GM12891 (cell line): ENCODE results near the gene PALB2.
A peak's percentile ranks its signal among the peaks of the same experiment; 100 is the strongest.

Experiments used
- DNase-seq: peaks from one replicate; pipeline ENCODE4 v3.0.0; 2011; ENCODE audit warnings: low spot score; ENCODE audit not compliant: insufficient read length
- FAIRE-seq: peaks from 2 replicates; lab custom pipeline; 2011; peaks lifted over from hg19 to GRCh38; lab: Jason Lieb, UNC
- PAX5 ChIP-seq: IDR thresholded peaks from 2 replicates; pipeline ENCODE4 v1.6.1; 2011; ENCODE audit warnings: low read length, moderate library complexity, mild to moderate bottlenecking; ENCODE audit not compliant: insufficient read depth, severe bottlenecking
- POLR2A ChIP-seq: IDR thresholded peaks from 2 replicates; pipeline ENCODE4 v1.6.1; 2011; ENCODE audit warnings: low read depth, low read length, control low read depth
- POLR2AphosphoS5 ChIP-seq: IDR thresholded peaks from 2 replicates; pipeline ENCODE4 v1.6.1; 2011; ENCODE audit warnings: low read depth, low read length, control low read depth
- POU2F2 ChIP-seq: IDR thresholded peaks from 2 replicates; pipeline ENCODE4 v1.6.1; 2011; ENCODE audit warnings: low read depth, mild to moderate bottlenecking, control low read depth, low read length, moderate library complexity
- SPI1 ChIP-seq: IDR thresholded peaks from 2 replicates; pipeline ENCODE4 v1.6.1; 2011; ENCODE audit warnings: low read depth, low read length, control low read depth
- TAF1 ChIP-seq: IDR thresholded peaks from 2 replicates; pipeline ENCODE4 v1.6.1; 2011; ENCODE audit warnings: low read depth, low read length, control low read depth

Gene PALB2

DNA sequence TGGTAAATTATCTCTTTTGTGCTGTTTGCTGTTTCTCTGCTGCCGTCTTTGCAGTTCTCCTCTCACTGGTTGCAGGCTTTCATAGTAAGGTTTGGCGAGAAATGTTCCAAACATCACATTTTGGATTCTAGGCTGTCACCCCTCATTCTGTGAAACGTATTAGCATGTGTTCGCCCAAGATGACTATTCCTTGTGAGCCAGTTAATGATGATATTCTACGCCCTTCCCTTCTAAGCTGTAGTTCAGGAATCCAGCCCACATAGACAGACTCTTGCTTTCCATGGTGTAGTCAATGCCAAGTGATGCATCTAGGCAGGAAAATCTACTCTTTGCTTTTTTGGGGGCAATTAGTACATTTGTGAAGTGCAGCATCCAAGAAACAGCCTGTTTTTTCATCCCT is 69.2 kb downstream of the PALB2 start:
- DNase-seq (no peak), FAIRE-seq (no peak)
- no peak for TF ChIP-seq POLR2AphosphoS5
- no peak for TF ChIP-seq PAX5
- no peak for TF ChIP-seq POU2F2
- TF ChIP-seq POLR2A = no peak
- TF ChIP-seq TAF1 = no peak
- TF ChIP-seq SPI1 = no peak

DNA sequence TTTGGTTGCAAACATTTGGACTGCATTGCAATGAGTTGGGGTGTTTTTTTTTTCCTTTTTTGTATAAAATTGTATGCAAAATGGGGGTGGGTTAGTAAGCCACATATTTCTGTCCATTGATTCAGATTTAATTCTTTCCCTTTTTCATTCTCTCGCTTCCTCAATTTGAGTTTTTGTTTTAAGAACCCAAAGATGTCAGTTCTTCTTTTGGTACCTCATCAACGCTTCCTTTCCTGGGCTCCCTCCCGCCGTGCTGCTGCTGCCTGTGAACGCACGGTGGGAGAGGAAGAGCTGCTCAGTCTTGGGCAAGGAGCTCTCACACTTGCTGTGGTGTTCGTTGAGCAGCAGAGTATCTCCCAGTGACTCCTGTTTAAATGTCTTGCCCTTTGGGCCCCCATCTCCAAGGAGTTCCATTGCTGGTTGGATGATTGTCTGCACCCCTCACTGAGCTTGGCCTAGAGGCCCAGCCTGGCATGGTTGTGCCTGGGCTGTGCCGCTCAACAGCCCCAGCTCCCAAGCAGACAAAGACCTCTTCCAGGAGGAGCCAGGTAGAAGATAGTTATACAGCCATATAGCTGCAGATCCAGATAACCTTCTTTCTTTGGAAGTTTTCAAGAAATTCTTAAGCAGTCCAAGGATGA is 70.0 kb downstream of the PALB2 start:
- no peak for TF ChIP-seq POLR2AphosphoS5
- TF ChIP-seq TAF1 = no peak
- TF ChIP-seq SPI1 = peak; percentile 74
- peak; percentile 62 for FAIRE-seq
- DNase-seq = peak; percentile 22

DNA sequence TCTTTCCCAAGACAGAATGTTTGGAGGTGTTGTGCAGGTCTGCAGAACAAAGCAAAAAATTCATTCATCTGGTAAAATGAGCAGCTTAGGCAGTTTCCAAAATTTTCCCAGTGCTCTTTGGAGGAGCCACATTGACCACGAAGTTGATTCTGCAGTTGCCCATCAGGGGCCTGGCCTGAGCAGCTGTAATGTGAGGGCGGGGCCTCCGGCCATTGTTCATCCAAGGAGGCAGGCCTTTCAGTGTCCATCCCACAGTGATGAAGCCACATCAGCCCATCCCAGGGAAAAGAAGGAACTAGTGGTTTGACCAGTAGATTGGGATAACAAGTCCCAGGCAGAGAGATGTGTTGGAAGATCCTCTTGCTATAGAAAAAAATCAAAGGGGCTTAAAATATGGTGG is 73.5 kb downstream of the PALB2 start:
- FAIRE-seq = no peak
- TF ChIP-seq POLR2A = no peak
- no peak for TF ChIP-seq POU2F2
- no peak for TF ChIP-seq POLR2AphosphoS5
- no peak for TF ChIP-seq PAX5
- TF ChIP-seq SPI1 = no peak
- DNase-seq = no peak

DNA sequence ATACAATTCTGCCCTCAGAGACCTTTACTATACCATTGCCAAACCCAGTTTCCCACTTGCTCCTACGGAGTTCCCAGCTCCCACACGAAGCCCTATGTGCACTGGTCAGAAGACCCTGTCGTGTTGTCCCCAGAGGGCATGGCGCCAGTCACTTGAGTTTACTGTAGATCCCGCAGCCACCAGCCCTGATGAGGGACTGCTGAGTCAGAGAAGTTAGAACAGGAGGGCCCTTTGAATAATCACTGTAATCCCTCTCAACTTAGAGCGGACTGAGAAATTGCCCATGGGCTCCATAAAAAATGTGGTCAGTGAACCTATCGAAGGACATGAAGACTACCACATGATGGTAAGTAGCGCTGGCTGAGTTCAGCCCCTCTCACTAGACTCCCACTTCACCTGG is 74.4 kb downstream of the PALB2 start:
- FAIRE-seq (no peak), DNase-seq (no peak)
- no peak for TF ChIP-seq POLR2AphosphoS5
- TF ChIP-seq POLR2A = no peak
- no peak for TF ChIP-seq SPI1

DNA sequence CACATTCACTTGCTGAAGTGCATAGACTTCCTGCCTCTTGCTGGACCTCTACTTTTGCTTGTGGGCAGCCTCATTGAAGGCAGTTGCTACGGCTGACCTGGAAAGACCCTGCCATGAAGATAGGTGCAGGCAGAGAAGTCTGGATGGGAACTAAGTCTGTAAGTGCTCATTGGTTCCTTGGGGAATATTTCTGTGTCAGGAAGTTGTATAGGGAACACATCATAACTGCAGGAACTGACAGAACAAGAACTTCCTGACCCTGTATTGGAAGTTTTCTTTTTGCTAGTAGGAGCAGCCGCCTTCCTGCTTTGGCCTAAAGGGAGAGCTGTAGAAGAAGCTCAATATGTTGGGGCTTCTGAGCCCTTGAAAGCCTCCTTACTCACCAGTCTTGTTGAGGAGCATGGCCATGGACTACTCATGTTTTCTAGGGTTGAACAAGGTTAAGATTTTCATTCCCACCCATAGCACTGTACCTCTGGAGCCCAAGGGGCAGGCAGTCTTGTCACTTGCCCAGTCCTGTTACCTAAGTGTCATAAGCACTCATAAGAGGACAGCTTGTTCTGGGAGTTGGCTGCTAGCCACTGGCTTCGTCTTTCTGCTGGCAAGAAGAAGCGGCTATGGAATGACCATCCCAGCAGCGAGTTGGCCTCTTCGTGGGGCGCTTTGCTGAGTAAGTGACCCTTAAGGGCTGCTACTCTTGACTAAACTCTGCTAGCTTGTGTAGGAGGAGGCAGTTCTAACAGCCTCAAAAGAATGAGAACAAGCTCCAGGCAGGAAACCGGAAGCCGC is 76.3 kb downstream of the PALB2 start:
- DNase-seq (no peak), FAIRE-seq (no peak)
- TF ChIP-seq PAX5 = no peak
- TF ChIP-seq POLR2A = no peak
- no peak for TF ChIP-seq SPI1
- no peak for TF ChIP-seq POLR2AphosphoS5
- no peak for TF ChIP-seq POU2F2

DNA sequence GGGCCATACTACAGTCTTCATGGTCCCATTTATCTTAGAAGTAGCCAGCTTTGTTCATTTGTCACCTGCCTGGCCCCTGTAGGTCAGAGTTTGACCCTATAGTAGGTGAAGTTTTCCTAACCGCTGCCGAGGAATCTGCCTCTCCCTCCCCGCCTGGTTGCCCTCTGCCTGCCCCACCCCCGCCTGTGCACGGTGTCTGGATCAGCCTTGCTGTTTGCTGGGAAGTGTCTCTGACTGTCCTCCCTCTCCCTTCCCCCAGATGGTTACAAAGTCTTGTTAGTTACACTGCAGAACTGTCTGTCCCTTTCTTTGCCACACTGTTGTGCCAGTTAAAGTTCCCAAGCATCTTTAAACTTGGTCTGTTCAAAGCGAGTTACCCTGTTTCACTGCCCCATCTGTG is 77.9 kb downstream of the PALB2 start:
- no peak for DNase-seq
- TF ChIP-seq PAX5 (no peak), TAF1 (no peak), POLR2AphosphoS5 (no peak), SPI1 (no peak), POU2F2 (no peak), POLR2A (no peak)
- no peak for FAIRE-seq

DNA sequence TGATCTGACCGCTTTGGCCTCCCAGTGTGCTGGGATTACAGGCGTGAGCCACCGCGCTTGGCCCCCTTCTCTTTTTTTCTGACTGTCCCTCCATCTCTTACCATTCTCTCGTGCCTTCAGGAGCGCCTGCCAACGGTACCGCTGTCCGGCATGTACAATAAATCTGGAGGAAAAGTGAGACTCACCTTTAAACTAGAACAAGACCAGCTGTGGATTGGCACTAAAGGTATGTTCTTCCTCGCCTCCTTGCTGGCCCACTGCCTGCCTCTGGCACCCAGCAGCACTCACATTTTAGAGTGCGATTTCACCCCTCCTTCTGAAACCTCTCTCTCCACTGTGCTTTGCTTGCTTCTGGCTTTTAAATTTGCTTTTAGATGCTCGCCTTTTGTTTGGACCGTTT is 78.6 kb downstream of the PALB2 start:
- no peak for TF ChIP-seq POU2F2
- TF ChIP-seq POLR2AphosphoS5 = no peak
- no peak for TF ChIP-seq TAF1
- TF ChIP-seq POLR2A = no peak
- TF ChIP-seq PAX5 = no peak
- TF ChIP-seq SPI1 = no peak
- no peak for FAIRE-seq
- DNase-seq = no peak

DNA sequence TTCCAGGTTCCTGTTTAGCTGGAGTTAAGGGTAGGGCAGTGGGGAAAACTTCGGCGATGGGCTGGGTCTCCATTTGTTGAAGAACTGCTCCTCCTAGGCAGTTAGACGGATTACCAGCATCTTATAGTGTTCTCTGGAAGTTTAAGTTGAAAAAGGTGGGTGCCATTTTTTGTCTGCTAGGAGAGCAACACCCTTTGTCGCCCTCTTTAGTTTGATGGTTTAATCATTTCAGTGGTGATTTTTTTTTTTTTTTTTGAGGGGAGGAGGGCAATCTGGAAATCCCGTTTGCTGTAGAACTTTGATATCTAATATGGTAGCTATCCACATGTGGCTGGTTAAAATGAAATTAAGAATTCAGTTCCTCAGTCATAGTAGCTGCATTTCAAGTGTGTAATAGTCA is 79.5 kb downstream of the PALB2 start:
- FAIRE-seq = no peak
- TF ChIP-seq PAX5 (no peak), POU2F2 (no peak), POLR2A (no peak), TAF1 (no peak), POLR2AphosphoS5 (no peak), SPI1 (no peak)

DNA sequence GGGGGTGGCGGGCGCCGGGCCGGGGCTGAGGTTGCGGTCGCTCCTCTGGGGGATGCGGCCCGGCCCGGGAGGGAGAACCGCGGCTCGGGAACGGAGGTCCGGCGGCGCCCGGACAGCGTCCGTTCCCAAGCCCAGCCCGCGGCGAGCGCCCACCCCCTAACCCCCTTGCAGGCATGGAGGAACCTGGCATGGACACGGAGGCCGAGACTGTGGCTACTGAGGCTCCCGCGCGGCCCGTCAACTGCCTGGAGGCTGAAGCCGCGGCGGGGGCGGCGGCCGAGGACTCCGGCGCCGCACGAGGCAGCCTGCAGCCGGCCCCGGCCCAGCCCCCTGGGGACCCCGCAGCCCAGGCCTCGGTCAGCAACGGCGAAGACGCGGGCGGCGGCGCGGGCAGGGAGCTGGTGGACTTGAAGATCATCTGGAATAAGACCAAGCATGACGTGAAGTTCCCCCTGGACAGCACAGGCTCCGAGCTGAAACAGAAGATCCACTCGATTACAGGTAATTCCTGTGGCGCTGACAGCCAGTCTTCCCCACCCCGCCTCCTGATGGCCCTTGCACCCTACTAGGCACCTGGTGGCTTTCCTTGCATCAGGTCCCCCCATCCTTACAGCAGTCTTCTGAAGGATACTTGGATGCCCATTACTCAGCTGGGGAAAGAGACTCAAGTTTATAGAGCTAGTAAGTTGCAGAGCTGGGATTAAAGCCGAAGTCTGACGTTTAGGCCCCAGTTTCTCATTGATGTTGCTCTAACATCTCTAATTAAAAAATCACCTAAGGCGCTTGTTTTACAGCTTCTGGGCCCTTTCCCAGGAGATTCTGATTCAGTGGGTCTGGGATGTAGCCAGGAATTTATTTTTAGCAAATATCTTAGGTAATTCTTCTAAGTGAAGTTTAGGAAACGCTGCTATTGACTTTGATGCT is 83.1 kb downstream of the PALB2 start:
- no peak for FAIRE-seq
- DNase-seq = peak; percentile 20
- TF ChIP-seq POLR2A = no peak
- TF ChIP-seq SPI1 = no peak
- TF ChIP-seq TAF1 = no peak
- TF ChIP-seq POU2F2 = no peak
- TF ChIP-seq POLR2AphosphoS5 = no peak
- TF ChIP-seq PAX5 = no peak

More for the DNA sequence above, 79.5 kb downstream of the PALB2 start:
- no peak for DNase-seq
